HFF-Myc (cell line): ENCODE data around the gene GRK6.

Source experiments
- DNase-seq: peaks from one replicate; pipeline ENCODE4 v3.0.0-alpha.2; 2011; ENCODE audit warnings: low read depth; ENCODE audit errors: extremely low read depth
- H3K4me3 ChIP-seq: replicated peaks from 2 replicates; pipeline ENCODE4 v1.5.1; 2011; ENCODE audit warnings: low read depth, mild to moderate bottlenecking, control low read depth, low read length
- CTCF ChIP-seq: IDR thresholded peaks from 2 replicates; pipeline ENCODE4 v1.5.1; 2012; ENCODE audit warnings: mild to moderate bottlenecking, low read depth, low read length, control low read depth; ENCODE audit errors: missing control alignments

The GRK6 gene

GRCh38 chr5:177455036-177455660 is 28.7 kb downstream of the GRK6 start:
- peak; percentile 55 for TF ChIP-seq CTCF
- H3K4me3 ChIP-seq = peak overlapping the region; percentile 45
- no peak for DNase-seq

- DNase-seq = no peak
- H3K4me3 ChIP-seq = peak overlapping the region; percentile 45
- peak; percentile 91 for TF ChIP-seq CTCF
Measured at GRCh38 chr5:177455661-177456590, 29.4 kb downstream of the GRK6 start.

GRCh38 chr5:177456591-177456964 is 30.1 kb downstream of the GRK6 start:
- no peak overlapping the region for H3K4me3 ChIP-seq
- DNase-seq = no peak
- TF ChIP-seq CTCF = no peak

- peak; percentile 55 for TF ChIP-seq CTCF
- DNase-seq = peak; percentile 95
- H3K4me3 ChIP-seq = no peak overlapping the region
Measured at GRCh38 chr5:177456976-177457851, 30.7 kb downstream of the GRK6 start.

GRCh38 chr5:177457852-177458681 is 31.6 kb downstream of the GRK6 start:
- no peak overlapping the region for H3K4me3 ChIP-seq
- no peak for TF ChIP-seq CTCF
- no peak for DNase-seq

- no peak overlapping the region for H3K4me3 ChIP-seq
- TF ChIP-seq CTCF = no peak
- DNase-seq = no peak
Measured at GRCh38 chr5:177458912-177459350, 32.5 kb downstream of the GRK6 start.
